ENCODE measurements around the gene PDZRN3.

DNA sequence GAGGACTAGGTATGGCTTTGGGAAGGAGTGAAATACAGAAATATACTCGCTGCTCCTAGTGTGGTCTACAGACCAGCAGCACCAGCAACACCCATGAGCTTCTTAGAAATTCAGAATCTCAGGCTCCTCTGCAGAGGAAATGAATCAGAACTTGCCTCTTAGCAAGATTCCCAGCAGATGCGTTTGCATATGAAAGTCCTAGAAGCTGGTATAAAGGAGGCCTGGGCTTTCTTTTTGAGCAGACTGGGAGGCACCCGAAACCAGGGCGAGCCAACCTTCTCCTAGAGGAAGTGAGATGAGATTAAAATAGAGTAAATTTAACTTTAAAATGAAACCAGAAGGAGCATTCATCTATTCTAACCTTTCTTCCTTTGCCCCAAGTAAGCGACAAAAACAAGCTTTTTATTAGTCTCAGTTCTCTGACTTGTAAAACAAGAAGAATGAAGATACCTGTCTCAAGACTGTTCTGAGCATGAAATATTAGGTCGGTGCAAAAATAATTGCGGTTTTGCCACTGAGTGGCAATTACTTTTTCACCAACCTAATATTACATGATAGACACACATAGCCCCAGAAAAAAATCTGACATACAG is 140.0 kb downstream of the PDZRN3 start:
- TF ChIP-seq, protein P1, sequence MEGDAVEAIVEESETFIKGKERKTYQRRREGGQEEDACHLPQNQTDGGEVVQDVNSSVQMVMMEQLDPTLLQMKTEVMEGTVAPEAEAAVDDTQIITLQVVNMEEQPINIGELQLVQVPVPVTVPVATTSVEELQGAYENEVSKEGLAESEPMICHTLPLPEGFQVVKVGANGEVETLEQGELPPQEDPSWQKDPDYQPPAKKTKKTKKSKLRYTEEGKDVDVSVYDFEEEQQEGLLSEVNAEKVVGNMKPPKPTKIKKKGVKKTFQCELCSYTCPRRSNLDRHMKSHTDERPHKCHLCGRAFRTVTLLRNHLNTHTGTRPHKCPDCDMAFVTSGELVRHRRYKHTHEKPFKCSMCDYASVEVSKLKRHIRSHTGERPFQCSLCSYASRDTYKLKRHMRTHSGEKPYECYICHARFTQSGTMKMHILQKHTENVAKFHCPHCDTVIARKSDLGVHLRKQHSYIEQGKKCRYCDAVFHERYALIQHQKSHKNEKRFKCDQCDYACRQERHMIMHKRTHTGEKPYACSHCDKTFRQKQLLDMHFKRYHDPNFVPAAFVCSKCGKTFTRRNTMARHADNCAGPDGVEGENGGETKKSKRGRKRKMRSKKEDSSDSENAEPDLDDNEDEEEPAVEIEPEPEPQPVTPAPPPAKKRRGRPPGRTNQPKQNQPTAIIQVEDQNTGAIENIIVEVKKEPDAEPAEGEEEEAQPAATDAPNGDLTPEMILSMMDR (IDR thresholded peaks at IDR 0.05): no peak
- TF ChIP-seq POLR2A (IDR thresholded peaks at IDR 0.05) (no peak), POLR2AphosphoS5 (IDR thresholded peaks at IDR 0.05; ENCODE audit: insufficient read depth in 1 of 2, low read depth in 1 of 2) (no peak)
